NCI-H187 (cell line): ENCODE measurements around the gene C19orf85.
"Not testable (repeated sequence)": the region's sequence is repeated elsewhere in the genome, so short reads cannot be mapped to it uniquely, and the experiment has no call there.

Source experiments
- DNase-seq, 2 experiments: peaks; one replicate each; lab custom pipeline; 2025; lab: John Stamatoyannopoulos, UW

The C19orf85 gene

GRCh38 chr19:55440411-55441105 is 24.0 kb downstream of the C19orf85 start:
- DNase-seq = peak; percentile 14 to 30

DNA sequence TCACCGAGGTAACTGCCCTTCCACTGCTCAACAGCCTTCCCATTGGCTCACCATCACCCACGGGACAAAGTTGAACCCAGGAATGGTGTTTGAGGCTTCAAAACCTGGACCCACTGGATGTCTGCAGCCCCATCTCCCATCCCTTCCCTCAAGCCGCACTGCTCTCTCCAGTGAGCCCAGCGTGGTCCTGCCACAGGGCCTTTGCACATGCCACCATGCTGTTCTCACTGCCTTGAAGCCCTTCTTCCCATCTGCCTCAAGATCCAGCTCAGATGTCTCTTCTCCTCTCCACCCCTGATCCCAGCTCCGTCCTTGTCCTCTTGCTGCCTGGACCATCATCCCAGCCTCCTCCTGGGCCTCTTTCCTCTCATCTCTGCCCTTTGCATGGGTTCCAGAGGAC is 25.5 kb downstream of the C19orf85 start:
- DNase-seq = no peak

GRCh38 chr19:55437410-55437809 is 27.1 kb downstream of the C19orf85 start:
- peak; percentile 53 to 83 for DNase-seq

DNA sequence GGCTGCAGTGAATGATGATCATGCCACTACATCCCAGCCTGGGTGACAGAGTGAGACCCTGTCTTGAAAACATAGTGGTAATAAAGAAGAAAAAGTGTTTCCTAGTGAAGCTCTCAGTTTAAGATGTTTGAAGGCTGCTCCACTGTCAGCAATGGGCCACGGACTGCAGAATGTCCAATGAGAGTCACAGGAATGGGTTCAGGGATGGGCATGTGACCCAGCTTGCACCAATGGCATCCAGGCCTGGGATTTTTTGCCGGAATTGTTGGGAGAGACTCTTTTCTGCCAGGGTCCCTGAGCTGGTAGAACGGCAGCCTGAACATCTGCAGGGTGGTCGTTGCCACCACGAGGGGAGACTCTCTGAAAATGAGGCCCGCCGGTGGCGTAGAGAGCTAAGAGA is 27.7 kb downstream of the C19orf85 start:
- DNase-seq = no peak

GRCh38 chr19:55435020-55435419 is 29.5 kb downstream of the C19orf85 start:
- no peak for DNase-seq

DNA sequence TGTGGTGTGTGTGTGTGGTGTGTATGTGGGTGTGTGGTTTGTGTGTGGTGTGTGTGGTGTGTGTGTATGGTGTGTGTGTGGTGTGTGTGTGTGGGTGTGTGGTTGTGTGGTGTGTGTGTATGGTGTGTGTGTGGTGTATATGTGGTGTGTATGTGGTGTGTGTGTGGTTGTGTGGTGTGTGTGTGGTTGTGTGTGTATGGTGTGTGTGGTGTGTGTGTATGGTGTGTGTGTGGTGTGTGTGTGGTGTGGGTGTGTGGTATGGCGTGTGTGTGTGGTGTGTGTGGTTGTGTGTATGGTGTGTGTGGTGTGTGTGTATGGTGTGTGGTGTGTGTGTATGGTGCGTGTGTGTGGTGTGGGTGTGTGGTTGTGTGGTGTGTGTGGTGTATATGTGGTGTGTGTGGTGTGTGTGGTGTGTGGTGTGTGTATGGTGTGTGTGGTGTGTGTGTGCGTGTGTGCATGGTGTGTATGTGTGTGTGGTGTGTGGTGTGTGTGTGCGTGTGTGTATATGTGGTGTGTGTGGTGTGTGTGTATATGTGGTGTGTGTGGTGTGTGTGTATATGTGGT is 30.1 kb downstream of the C19orf85 start:
- no peak for DNase-seq

GRCh38 chr19:55433292-55433691 is 31.3 kb downstream of the C19orf85 start:
- DNase-seq = no peak

GRCh38 chr19:55432241-55432959 is 32.2 kb downstream of the C19orf85 start:
- no peak for DNase-seq

GRCh38 chr19:55431183-55431582 is 33.4 kb downstream of the C19orf85 start:
- DNase-seq = no peak

GRCh38 chr19:55426042-55426441 is 38.5 kb downstream of the C19orf85 start:
- DNase-seq = no peak

DNA sequence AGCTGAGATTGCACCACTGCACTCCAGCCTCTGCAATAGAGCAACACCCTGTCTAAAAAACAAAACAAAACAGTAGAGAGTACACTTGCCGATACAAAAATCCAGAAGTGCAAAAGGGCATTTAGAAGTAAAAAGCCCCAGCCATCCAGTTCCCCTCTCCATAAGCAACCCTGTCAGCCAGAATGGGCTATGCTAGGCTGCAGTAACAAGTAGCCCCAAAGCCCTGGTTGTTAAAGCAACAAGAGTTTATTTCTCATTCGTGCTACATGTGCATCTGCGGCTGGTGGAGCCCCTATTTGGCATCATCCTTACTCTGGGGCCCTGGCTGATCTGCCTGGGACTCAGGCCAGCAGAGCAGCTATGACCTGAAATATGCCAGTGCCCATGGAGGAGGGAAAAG is 40.0 kb downstream of the C19orf85 start:
- no peak for DNase-seq

DNA sequence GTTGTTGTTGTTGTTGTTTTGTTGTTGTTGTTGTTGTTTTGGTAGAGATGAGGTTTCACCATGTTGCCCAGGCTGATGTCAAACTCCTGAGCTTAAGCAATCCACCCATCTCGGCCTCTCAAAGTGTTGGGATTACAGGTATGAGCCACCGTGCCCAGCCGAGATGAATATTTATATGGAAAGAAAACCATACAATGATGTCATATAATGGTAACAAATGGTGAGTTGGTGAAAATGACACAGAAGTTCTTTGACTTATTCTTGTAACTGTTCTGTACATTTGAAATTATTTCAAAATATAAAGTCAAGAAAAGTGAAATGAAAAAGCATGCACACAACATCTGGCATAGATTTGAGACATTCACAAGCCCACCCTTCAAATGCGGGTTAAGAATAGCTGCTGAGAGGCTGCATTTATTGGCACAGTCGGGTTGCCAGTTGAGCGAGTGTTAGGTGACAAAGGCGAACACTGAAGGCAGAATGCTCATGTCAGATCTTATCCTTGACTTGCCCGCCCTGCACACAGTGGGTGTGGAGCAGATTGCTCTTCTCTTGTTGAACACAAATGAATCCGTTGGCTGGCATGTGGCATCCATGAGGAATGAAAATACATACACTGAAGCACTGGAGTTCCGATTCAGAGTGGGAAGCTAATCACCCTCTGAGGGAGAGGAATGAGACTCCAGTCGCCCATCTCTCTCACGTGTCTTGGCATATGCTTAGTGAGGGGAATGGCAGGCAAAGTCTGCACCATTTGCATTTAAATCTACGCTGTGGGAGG is 41.1 kb downstream of the C19orf85 start:
- DNase-seq = no peak

DNA sequence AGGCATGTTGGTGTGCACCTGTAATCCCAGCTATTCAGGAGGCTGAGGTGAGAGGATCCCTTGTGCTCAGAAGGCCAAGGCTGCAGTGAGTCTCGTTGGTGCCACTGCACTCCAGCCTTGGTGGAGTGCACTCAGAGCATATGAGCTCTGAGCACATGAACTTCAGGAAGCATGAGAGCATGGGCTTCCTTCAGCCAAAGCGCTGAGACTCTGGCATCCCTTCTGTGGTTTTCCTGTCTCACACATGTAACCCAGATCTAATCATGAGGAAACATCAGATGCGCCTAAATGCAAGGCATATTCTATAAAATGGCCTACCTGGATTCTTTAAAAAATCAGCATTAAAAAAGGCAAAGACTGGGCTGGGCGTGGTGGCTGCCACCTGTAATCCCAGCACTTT is 43.3 kb downstream of the C19orf85 start:
- DNase-seq = not testable (repeated sequence)

DNA sequence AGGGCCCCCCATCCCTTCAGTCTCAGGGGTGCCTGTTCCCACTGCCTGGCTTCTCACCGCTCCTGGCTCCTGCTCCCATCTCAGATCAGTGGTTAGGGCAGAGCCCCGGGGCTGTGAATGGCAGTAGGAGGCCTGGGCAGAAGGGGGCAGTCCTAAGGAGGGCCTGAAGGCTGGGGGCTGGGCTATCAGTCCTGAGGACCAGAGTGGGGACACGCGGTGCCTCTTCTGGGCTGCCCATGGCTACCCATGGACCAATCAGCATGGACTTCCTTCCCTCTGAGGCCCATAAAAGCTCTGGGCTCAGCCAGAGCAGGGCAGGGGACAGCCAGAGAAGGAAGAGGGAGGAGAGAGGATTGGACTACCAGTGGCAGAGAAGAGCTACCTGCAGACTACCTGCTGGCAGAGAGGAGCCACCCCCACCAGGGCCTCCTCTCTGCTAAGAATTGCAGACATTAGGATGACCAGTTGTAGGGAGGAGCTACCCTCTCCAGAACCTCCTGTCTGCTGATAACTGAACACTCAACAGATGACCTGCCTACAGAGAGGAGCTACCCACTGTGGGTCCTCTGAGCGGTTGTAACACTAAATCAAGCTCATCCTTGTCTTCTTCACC is 44.8 kb downstream of the C19orf85 start:
- no peak for DNase-seq

DNA sequence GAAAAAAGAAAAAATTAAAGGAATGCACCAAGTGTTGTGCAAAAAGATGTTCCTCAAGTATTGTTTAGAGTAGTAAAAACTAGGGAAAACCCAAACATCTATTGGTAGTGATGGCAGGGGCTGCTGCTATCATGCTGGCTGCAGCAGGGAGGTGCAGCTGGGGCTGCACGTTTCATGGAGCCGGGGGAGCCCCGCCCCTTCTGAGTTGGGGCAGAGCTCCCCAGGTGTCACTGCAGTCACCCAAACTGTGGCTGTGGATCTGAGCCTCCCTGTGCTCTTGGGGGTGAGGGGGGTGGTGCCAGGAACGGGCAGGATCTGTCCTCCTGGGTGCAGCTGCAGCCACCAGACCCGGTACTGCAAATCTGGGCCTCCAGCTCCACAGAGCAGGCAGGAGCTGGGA is 45.4 kb downstream of the C19orf85 start:
- no peak for DNase-seq

GRCh38 chr19:55418185-55418584 is 46.4 kb downstream of the C19orf85 start:
- DNase-seq = no peak
